Stimulated activated CD4-positive, alpha-beta T cell treated with anti-CD3 and anti-CD28 coated beads, Interleukin-12 subunit alpha, Interleukin-12 subunit beta, amount 100 ng/mL, for 4 hours (primary cell): Measurements from ENCODE around the gene SKA2.
"Not testable (repeated sequence)": the region's sequence is repeated elsewhere in the genome, so short reads cannot be mapped to it uniquely, and the experiment has no call there.

Source experiments
- DNase-seq: peaks from one replicate; pipeline ENCODE4 v3.0.0-alpha.2; 2020

The SKA2 gene

GRCh38 chr17:59151006-59151405 lies 4.0 kb downstream of the SKA2 start:
- no peak for DNase-seq

GRCh38 chr17:59149841-59150511 lies 5.0 kb downstream of the SKA2 start:
- DNase-seq: no peak

GRCh38 chr17:59149051-59149450 lies 5.9 kb downstream of the SKA2 start:
- DNase-seq: no peak

GRCh38 chr17:59145571-59146096 lies 9.4 kb downstream of the SKA2 start:
- no peak for DNase-seq

GRCh38 chr17:59141860-59142259 lies 13.1 kb downstream of the SKA2 start:
- DNase-seq: no peak

GRCh38 chr17:59139939-59140338 lies 15.0 kb downstream of the SKA2 start:
- no peak for DNase-seq

- not testable (repeated sequence) for DNase-seq
Measured at GRCh38 chr17:59138339-59138738, 16.6 kb downstream of the SKA2 start.

GRCh38 chr17:59131131-59131530 lies 23.9 kb downstream of the SKA2 start:
- DNase-seq: no peak

GRCh38 chr17:59129814-59130213 lies 25.2 kb downstream of the SKA2 start:
- DNase-seq: no peak

- DNase-seq: no peak
Measured at GRCh38 chr17:59126809-59127417, 28.1 kb downstream of the SKA2 start.

- no peak for DNase-seq
Measured at GRCh38 chr17:59124665-59125064, 30.3 kb downstream of the SKA2 start.

GRCh38 chr17:59121901-59122480 lies 33.0 kb downstream of the SKA2 start:
- no peak for DNase-seq

- DNase-seq: no peak
Measured at GRCh38 chr17:59115474-59115873, 39.5 kb downstream of the SKA2 start.

GRCh38 chr17:59111539-59111938 lies 43.4 kb downstream of the SKA2 start:
- DNase-seq: no peak

- DNase-seq: no peak
Measured at GRCh38 chr17:59110973-59111372, 44.0 kb downstream of the SKA2 start.

GRCh38 chr17:59108400-59109102 lies 46.4 kb downstream of the SKA2 start:
- no peak for DNase-seq

GRCh38 chr17:59107306-59107670 lies 47.7 kb downstream of the SKA2 start:
- DNase-seq: no peak

- peak; percentile 96 for DNase-seq
Measured at GRCh38 chr17:59106463-59107305, 48.3 kb downstream of the SKA2 start, which contains the start of gene TRIM37. Gene TRIM37 (minus strand): TSS chr17:59106880. CDS start chr17:59106461, 419 bp downstream.

- DNase-seq: peak; percentile 60
Measured at GRCh38 chr17:59105852-59106462, 49.0 kb downstream of the SKA2 start.

- DNase-seq: no peak
Measured at GRCh38 chr17:59101178-59101577, 53.8 kb downstream of the SKA2 start.

- no peak for DNase-seq
Measured at GRCh38 chr17:59097876-59098275, 57.1 kb downstream of the SKA2 start.
